HG03175 (cell line): Measurements from ENCODE around the gene RHEB.
A peak's percentile ranks its signal among the peaks of the same experiment; 100 is the strongest.

ENCODE experiments used
- ATAC-seq: cut with Tn5 transposase; IDR thresholded peaks from one replicate; pipeline ENCODE4 v1.9.1; 2021; ENCODE audit warnings: mild to moderate bottlenecking, moderate library complexity; ENCODE audit not compliant: unreplicated experiment

The RHEB gene

GRCh38 chr7:151451626-151452571 lies 67.8 kb downstream of the RHEB start:
- ATAC-seq: no peak

- no peak for ATAC-seq
These were observed 68.5 kb downstream of the RHEB start for GRCh38 chr7:151451156-151451555.

GRCh38 chr7:151449990-151450389 lies 69.7 kb downstream of the RHEB start:
- no peak for ATAC-seq

- ATAC-seq: peak; percentile 76
These were observed 71.1 kb downstream of the RHEB start for GRCh38 chr7:151448261-151449252.

- ATAC-seq: no peak
These were observed 71.8 kb downstream of the RHEB start for GRCh38 chr7:151447901-151448260.

GRCh38 chr7:151447312-151447711 lies 72.4 kb downstream of the RHEB start:
- no peak for ATAC-seq

- ATAC-seq: no peak
These were observed 73.3 kb downstream of the RHEB start for GRCh38 chr7:151446412-151446811.

GRCh38 chr7:151444632-151445031 lies 75.1 kb downstream of the RHEB start:
- no peak for ATAC-seq

GRCh38 chr7:151442776-151443496 lies 76.8 kb downstream of the RHEB start:
- ATAC-seq: no peak

GRCh38 chr7:151440799-151441445 lies 78.8 kb downstream of the RHEB start:
- ATAC-seq: no peak

- no peak for ATAC-seq
These were observed 79.6 kb downstream of the RHEB start, which contains the start of gene CRYGN for GRCh38 chr7:151439855-151440798. Gene CRYGN (minus strand): TSS chr7:151440141. CDS start chr7:151439917, 224 bp downstream.

- ATAC-seq: no peak
These were observed 80.7 kb downstream of the RHEB start for GRCh38 chr7:151438864-151439601.

GRCh38 chr7:151437866-151438516 lies 81.7 kb downstream of the RHEB start:
- ATAC-seq: no peak

- ATAC-seq: no peak
These were observed 82.5 kb downstream of the RHEB start for GRCh38 chr7:151437159-151437553.

GRCh38 chr7:151436446-151437158 lies 83.1 kb downstream of the RHEB start:
- ATAC-seq: no peak

GRCh38 chr7:151435971-151436370 lies 83.7 kb downstream of the RHEB start:
- ATAC-seq: no peak
